Stimulated activated CD8-positive, alpha-beta memory T cell treated with anti-CD3 and anti-CD28 coated beads, Interleukin-15, amount 100 ng/mL, for 24 hours (primary cell): ENCODE data around the gene MCAT.

Experiments
- DNase-seq: peaks from one replicate; pipeline ENCODE4 v3.0.0-alpha.2; 2020; ENCODE audit warnings: low read depth

MCAT gene

GRCh38 chr22:43094085-43094484 lies 49.1 kb downstream of the MCAT start:
- DNase-seq = no peak

DNA sequence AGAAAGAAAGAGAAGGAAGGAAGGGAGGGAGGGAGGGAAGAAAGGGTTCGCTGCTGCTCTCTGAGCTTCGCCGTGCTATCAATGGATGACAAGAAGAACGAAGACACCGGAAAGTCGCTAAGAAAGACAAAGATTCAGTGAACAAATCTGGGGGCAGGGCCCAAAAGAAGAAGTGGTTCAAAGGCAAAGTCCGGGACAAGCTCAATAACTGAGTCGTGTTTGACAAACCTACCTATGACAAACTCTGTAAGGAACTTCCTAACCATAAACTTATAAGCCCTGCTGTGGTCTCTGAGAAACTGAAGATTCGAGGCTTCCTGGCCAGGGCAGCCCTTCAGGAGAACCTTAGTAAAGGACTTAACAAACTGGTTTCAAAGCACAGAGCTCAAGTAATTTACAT lies 51.1 kb downstream of the MCAT start:
- DNase-seq = no peak

- DNase-seq = no peak
Measured at GRCh38 chr22:43090130-43090789, 52.9 kb downstream of the MCAT start.

- DNase-seq = peak; percentile 80
Measured at GRCh38 chr22:43088984-43089717, 54.0 kb downstream of the MCAT start, which contains the start of gene TTLL1. Gene TTLL1, minus strand, starts transcription at chr22:43089391. Its CDS starts 13,805 bp downstream, at chr22:43075586.

DNA sequence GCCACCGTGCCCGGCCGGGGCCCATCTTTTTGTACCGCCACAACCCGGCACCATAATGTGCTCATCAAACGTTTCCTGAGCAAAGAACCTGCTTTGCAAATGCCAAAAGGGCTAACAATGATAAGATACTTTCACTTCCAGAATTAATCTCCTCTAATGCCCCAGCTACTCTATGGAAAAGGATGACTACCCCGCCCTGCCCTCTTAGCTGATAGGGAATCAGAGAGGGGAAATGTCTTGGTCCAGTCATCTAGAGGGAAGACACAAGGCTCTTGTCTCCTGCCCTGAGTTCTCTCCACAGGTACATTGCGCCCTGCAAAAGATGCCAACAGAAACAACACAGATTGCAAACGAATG lies 54.6 kb downstream of the MCAT start:
- no peak for DNase-seq

DNA sequence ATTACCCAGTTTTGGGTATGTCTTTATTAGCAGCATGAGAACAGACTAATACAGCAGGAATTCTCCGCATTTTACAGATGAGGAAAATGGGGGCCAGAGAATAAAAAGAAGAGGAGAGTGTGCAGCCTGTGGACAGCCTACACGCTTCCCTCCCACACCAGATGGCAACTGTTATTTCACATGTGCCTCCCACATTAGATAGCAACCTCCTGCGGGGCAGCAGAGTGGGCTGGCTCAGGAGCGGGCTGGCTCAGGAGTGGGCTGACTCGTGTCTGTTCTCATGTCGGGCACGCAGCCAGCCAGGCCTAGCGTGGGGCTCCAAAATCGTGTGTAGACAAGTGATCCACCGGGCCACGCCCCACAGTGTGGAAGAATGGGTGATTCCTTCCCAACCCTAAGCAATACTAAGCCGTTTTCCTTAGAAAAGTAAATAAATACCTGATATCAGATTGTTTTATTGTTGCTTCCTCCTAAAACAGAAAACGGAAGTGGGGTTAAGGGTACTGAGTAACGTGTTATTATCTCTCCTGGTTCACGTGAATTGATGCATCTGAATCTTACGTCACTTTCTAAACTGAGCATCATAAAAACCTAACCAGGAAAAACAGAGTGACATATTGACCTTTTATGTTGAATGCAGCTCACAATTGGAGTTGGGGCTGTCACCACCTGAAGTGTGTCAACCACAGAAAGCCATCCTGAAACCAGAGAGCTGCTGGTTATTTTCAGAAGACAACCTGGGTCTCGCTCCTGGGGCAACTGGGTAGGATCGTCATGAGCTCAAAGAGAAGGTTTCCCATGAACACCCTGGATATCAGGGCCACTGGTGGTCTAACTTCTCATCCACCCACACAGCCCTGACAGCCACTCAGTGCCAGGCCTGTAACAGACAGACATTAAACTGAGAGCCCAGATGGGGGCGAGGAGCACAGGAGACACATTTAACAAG lies 57.3 kb downstream of the MCAT start:
- no peak for DNase-seq
